ENCODE results near the gene MICAL1. TPM values are rescaled to one million over a fixed set of nuclear protein-coding genes. Genes with fewer than 3 reads are reported as not detected.

MICAL1 gene
- total RNA-seq, 1 donor from 2014 or later, result 120 TPM

DNA sequence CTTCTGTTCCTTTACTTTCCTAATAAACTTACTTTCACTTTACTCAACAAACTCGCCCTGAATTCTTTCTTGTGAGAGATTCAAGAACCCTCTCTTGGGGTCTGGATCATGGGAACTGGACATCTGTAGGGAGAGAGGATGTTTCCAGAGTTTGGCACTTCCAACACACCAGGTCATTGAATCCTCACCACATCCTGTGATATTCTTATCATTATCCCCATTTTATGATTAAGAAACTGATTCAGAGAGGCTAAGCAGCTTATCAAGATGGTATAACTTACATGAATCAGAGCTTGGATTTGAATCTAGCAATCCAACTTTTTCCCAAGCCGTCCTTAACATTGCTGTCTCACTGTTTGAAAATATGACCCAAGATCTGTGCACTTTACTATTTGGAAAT lies 30.6 kb downstream of the MICAL1 start:
- Mint-ChIP-seq H3K36me3 (ENCODE audit: low read depth) (no peaks in the 10 kb centered on the region), H3K4me1 (peaks cover 6% of the 10 kb centered on the region), H3K9me3 (no peaks in the 10 kb centered on the region), H3K27me3 (peaks cover 3% of the 10 kb centered on the region), H3K4me3 (no peak overlapping the region), H3K27ac (no peak overlapping the region)
- intact Hi-C loops (cut with micrococcal nuclease), result no loop called here
- ATAC-seq (ENCODE audit: low read depth) (no peak), DNase-seq (no peak)
- ChIA-PET CTCF (no interaction called here), POLR2A (no interaction called here)
- TF ChIP-seq, protein P1, sequence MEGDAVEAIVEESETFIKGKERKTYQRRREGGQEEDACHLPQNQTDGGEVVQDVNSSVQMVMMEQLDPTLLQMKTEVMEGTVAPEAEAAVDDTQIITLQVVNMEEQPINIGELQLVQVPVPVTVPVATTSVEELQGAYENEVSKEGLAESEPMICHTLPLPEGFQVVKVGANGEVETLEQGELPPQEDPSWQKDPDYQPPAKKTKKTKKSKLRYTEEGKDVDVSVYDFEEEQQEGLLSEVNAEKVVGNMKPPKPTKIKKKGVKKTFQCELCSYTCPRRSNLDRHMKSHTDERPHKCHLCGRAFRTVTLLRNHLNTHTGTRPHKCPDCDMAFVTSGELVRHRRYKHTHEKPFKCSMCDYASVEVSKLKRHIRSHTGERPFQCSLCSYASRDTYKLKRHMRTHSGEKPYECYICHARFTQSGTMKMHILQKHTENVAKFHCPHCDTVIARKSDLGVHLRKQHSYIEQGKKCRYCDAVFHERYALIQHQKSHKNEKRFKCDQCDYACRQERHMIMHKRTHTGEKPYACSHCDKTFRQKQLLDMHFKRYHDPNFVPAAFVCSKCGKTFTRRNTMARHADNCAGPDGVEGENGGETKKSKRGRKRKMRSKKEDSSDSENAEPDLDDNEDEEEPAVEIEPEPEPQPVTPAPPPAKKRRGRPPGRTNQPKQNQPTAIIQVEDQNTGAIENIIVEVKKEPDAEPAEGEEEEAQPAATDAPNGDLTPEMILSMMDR (IDR thresholded peaks at IDR 0.05), result no peak

DNA sequence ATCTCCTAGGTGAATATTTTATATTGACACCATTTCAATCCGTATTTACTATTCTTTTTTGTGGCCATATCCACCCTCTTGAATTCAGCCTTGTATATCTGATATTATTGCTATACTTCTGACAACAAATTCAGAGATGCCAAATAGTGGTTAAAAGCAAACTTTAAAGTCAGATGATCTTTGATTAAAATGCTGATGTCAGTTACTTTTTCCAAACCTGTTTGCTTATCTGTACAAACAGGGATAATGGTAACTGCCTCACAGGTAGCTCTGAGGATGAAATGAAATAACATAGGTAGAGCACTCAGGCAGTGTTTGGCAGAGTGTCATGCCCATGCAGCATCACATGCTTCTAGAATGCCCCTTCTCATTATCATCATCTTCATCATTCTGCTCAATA lies 34.4 kb downstream of the MICAL1 start:
- ATAC-seq (ENCODE audit: low read depth) (no peak), DNase-seq (no peak)
- POLR2A ChIA-PET, result no interaction called here
- H3K4me1 Mint-ChIP-seq, result peaks cover 6% of the 10 kb centered on the region
- H3K36me3 Mint-ChIP-seq (ENCODE audit: low read depth), result no peaks in the 10 kb centered on the region
- no peaks in the 10 kb centered on the region for H3K9me3 Mint-ChIP-seq
- CTCF ChIA-PET, result no interaction called here
- intact Hi-C loops (cut with micrococcal nuclease), result no loop called here
- no peak overlapping the region for H3K4me3 Mint-ChIP-seq
- no peak overlapping the region for H3K27ac Mint-ChIP-seq
- TF ChIP-seq, protein P1 (IDR thresholded peaks at IDR 0.05), result no peak
- H3K27me3 Mint-ChIP-seq, result no peaks in the 10 kb centered on the region

DNA sequence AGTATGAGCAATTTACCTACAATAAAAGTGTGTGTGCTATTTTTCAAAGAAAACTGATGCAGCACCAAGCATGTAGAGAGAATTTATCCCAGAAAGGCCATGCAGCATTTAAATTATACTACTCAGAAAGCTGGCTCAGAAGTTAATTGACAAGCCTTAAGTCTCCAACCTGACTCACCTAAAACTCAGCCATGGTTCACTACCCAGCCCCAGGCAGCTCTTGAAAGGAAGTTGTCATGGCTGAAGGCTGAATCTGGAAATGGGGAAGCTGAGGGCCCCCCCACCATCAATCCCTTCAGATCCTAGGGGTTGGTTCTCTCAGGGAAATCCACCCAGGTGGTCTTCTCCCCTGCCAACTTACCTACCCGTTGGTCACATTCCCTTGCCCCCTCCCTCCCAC lies 34.8 kb downstream of the MICAL1 start:
- Mint-ChIP-seq H3K27me3 (no peaks in the 10 kb centered on the region), H3K4me1 (peaks cover 6% of the 10 kb centered on the region), H3K36me3 (ENCODE audit: low read depth) (no peaks in the 10 kb centered on the region), H3K27ac (no peak overlapping the region), H3K9me3 (no peaks in the 10 kb centered on the region), H3K4me3 (no peak overlapping the region)
- intact Hi-C loops (cut with micrococcal nuclease), result no loop called here
- ATAC-seq (ENCODE audit: low read depth) (peak; percentile 58), DNase-seq (no peak)
- POLR2A ChIA-PET, result no interaction called here
- TF ChIP-seq, protein P1 (IDR thresholded peaks at IDR 0.05), result no peak
- CTCF ChIA-PET, result no interaction called here

DNA sequence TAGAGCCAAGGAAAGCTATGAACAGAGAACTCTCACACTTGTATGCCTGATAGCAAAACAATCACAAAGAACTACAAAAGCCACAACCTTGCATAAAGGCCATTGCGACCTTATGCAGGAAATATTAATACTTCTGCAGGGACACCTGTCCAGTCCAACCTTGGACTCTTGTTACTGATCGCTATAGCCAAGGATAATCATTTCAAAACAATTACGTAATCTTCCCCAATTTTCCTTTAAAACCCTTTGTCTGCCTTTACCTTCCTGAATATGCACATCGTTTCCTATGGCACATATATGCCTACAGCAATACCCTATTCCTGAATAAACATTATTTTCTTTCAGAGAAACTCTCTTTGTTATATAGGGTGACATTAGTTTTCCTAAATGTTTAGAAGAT lies 37.9 kb downstream of the MICAL1 start:
- H3K27me3 Mint-ChIP-seq, result no peaks in the 10 kb centered on the region
- ATAC-seq (ENCODE audit: low read depth) (no peak), DNase-seq (no peak)
- CTCF ChIA-PET, result no interaction called here
- no peak overlapping the region for H3K4me3 Mint-ChIP-seq
- H3K36me3 Mint-ChIP-seq (ENCODE audit: low read depth), result no peaks in the 10 kb centered on the region
- no peaks in the 10 kb centered on the region for H3K9me3 Mint-ChIP-seq
- POLR2A ChIA-PET, result no interaction called here
- H3K4me1 Mint-ChIP-seq, result peaks cover 2% of the 10 kb centered on the region
- TF ChIP-seq, protein P1 (IDR thresholded peaks at IDR 0.05), result no peak
- H3K27ac Mint-ChIP-seq, result no peak overlapping the region
- intact Hi-C loops (cut with micrococcal nuclease), result no loop called here

DNA sequence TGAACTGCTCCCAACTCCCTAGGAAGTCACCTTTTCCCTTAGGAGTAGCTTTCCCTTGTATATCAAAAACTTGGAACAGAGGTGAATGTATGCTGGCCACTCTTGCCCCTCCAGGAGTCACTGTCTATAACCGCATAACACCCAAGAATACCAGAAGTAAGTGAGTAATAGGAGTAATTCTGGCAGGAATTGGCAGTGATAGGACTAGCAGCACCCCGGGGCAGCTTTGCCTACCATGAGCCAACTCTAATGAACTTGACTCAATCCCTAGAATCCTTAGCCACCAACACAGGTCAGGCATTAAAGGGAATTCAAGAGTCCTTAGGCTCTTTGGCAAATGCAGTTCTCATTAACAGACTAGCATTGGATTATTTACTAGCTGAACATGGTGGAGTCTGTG lies 44.5 kb downstream of the MICAL1 start:
- H3K36me3 Mint-ChIP-seq (ENCODE audit: low read depth), result no peaks in the 10 kb centered on the region
- TF ChIP-seq, protein P1 (IDR thresholded peaks at IDR 0.05), result no peak
- peaks cover 4% of the 10 kb centered on the region for H3K27me3 Mint-ChIP-seq
- no peaks in the 10 kb centered on the region for H3K4me1 Mint-ChIP-seq
- no peak overlapping the region for H3K27ac Mint-ChIP-seq
- H3K4me3 Mint-ChIP-seq, result no peak overlapping the region
- intact Hi-C loops (cut with micrococcal nuclease), result no loop called here
- peaks cover 3% of the 10 kb centered on the region for H3K9me3 Mint-ChIP-seq
- CTCF ChIA-PET, result no interaction called here
- POLR2A ChIA-PET, result no interaction called here
- DNase-seq, result no peak
- ATAC-seq (ENCODE audit: low read depth), result no peak
